GM21515 (cell line): ENCODE data around the gene RND2.
"Not testable (repeated sequence)": the region's sequence is repeated elsewhere in the genome, so short reads cannot be mapped to it uniquely, and the experiment has no call there.

Experiments used
- ATAC-seq: cut with Tn5 transposase; IDR thresholded peaks from one replicate; pipeline ENCODE4 v1.9.1; 2021; ENCODE audit not compliant: unreplicated experiment

Gene RND2

GRCh38 chr17:43024407-43025289, at the start of gene RND2:
TSS of gene RND2 (plus strand) at chr17:43025231. CDS start at chr17:43025348, 117 bp downstream.
- ATAC-seq = no peak

DNA sequence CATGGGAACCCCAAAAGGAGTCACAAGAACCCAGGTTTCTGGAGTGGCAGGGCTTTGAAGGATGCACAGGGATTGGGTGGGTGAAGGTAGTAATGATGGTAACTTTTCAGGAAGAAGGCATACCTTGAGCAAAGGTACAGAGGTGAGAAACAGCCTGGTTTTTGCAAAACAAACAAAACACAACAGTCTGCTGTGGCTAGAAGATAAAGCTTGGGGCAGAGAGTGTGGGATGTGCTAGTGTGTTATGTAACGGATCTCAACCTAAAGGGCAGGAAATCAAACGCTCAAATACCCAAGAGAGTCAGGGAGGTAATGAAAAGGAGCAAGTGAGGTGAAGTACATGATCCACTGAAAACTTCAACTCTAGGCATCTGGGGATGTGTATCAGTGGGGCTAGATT, 49.8 kb upstream of the RND2 start:
- ATAC-seq = no peak

DNA sequence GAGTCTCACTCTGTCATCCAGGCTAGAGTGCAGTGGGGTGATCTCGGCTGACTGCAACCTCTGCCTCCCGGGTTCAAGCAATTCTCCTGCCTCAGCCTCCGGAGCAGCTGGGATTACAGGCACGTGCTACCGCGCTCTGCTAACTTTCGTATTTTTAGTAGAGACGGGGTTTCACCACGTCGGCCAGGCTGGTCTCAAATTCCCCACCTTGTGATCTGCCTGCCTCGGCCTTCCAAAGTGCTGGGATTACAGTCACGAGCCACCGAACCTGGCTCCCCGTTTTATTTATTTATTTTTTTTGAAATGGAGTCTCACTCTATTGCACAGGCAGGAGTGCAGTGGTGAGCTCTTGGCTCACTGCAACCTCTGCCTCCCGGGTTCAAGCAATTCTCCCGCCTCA, 49.3 kb upstream of the RND2 start:
- ATAC-seq = not testable (repeated sequence)

DNA sequence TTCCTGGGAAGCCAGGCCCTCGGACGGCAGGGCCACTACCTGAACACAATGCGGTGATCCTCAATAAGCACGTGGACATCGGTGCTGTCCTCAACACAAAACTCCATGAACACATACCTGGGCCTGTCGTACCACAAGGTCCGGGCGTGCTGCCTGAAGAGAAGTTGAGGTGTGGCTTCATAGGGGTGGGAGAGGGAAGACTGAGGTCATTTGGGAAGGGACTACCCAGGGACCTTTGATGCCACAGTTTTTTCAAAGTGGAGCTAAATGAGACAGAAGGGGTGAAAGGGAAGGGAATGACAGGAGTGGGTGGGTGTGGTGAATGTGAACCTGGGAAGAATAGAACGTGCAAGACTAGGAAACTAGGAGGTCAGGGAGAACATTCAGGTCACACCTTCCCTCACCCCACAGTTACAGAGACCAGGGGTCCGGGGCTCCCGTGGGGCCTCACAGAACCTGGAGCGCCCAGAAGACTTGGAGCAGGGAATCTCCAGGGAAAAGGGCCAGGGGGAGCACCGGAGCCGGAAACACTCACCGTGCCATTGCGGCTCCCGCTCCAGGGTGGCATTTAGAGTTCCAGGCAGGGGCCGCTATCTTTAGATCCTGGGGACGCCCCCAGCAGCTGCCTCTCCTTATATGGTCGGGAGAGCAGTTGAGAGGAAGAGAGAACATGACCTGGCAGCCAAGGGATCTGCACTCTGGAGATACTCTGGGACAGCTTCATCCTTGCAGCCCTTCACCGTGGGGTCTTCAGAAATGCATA, 45.3 kb upstream of the RND2 start, which contains the start of gene PTGES3L:
Gene PTGES3L (minus strand): TSS at position 570 of the 763 bp plus-strand sequence. CDS start 27 bp downstream, at position 543.
- ATAC-seq = no peak

DNA sequence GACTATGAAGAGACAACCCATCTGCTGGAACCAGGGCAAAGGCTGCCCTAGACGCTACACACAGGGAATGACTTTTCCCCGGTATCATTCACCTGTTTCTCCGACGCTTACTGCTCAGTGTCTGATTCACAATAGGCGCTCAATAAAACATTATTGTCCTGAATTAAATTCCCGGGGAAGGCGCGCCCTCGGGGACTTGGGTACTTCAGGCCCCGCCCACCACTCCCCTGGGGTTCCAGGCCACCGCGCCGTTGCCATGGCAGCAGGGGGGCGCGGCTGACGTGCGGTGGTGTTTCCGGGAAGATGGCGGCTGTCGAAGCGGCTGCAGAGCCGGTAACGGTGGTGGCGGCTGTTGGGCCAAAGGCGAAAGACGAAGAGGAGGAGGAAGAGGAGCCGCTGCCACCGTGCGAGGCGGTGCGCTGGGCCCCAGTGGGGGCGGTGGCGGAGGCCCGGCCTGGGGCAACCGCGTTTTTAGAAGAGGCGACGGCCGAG, 44.7 kb upstream of the RND2 start, which contains the start of gene RUNDC1:
Gene RUNDC1 (plus strand): TSS at position 292 of the 492 bp plus-strand sequence. CDS start 12 bp downstream, at position 304.
- peak; percentile 56 for ATAC-seq

DNA sequence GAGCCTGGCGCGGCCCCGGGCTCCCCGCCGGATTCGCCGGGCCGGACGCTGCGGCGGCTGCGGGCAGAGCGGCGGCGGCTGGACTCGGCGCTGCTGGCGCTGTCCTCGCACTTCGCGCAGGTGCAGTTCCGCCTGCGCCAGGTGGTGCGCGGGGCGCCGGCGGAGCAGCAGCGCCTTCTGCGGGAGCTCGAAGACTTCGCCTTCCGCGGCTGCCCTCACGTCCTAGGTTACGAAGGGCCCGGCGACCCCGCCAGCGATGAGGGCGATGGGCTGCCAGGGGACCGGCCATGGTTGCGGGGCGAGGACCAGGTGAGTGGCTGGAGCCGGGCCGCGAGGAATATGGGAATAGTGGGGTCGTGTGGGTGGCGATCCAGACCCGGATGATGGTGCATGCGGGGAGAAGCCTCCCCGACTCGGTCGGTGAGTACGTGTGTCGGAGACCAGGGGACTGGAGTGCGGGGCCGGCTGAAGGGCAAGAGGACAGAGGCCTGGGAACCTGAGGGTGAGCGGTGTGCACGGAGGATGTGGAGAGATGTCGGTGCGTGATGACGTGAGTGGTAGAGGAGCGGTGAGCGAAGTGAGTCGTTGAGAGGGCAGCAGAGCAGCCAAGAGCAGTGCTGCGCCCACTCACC, 44.1 kb upstream of the RND2 start:
- ATAC-seq = peak; percentile 37

- no peak for ATAC-seq
These were observed 42.8 kb upstream of the RND2 start for GRCh38 chr17:42982266-42982665.

DNA sequence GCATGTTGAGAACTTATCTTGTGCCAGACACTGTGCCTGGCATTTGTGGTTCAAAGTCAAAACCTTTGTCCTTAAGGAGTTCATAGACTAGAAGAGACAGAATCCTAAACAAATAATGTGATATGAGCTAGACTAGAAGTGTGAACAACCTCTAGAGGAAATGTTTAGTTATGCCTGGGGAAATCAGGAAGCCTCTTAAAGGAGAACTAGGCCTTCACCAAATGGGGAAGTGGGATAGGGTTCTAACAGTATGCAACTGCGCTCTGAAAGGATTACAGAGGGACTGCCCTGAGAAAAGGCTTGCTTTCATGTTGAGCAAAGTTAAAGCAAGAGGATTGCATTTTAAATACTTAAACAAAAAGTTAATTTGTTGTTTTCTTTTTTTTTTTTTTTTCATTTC, 39.8 kb upstream of the RND2 start:
- ATAC-seq = no peak

DNA sequence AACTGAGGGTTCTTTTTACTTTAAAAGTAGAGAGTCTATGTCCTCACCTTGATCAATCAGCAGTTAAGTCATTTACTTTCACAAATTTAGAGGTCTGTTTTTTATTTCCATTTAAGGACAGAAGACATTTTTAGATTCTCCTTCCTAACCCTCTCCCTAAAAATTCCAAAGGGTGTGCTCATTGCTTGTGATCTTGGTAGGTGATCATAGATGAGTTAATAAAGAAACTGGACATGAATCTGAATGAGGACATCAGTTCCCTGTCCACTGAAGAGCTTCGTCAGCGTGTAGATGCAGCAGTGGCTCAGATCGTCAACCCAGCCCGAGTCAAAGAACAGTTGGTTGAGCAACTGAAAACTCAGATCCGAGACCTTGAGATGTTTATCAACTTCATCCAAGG, 35.9 kb upstream of the RND2 start:
- ATAC-seq = no peak

- ATAC-seq = no peak
These were observed 35.0 kb upstream of the RND2 start for GRCh38 chr17:42989726-42990652.

- no peak for ATAC-seq
These were observed 33.6 kb upstream of the RND2 start for GRCh38 chr17:42991471-42991870.

DNA sequence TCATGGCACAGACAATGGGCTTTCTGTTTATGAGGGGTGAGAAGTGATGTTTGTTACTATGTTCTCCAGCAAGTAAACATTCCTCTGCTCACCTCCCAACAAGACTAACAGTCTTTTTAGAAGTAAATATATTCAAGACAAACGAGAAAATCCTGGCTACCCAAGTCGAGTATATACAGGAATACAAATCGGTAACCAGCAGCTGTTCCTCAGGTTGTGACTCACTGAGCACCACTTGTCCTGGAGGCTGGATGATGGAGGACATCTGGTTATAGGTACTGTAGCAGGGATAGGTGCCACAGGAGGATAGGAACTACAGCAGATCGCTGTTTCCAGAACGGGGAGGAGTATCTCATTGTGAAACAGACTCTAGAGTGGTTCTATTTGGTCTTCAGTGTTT, 32.2 kb upstream of the RND2 start:
- ATAC-seq = no peak

- ATAC-seq = not testable (repeated sequence)
These were observed 31.1 kb upstream of the RND2 start for GRCh38 chr17:42993913-42994312.

GRCh38 chr17:42997390-42997983, 27.5 kb upstream of the RND2 start:
- no peak for ATAC-seq

GRCh38 chr17:42997984-42998938, 26.8 kb upstream of the RND2 start, which contains the start of gene RPL27:
TSS of gene RPL27 (plus strand) at chr17:42998419. CDS start at chr17:42998751, 332 bp downstream.
- ATAC-seq = peak; percentile 82

GRCh38 chr17:42999003-42999525, 26.0 kb upstream of the RND2 start:
- no peak for ATAC-seq

DNA sequence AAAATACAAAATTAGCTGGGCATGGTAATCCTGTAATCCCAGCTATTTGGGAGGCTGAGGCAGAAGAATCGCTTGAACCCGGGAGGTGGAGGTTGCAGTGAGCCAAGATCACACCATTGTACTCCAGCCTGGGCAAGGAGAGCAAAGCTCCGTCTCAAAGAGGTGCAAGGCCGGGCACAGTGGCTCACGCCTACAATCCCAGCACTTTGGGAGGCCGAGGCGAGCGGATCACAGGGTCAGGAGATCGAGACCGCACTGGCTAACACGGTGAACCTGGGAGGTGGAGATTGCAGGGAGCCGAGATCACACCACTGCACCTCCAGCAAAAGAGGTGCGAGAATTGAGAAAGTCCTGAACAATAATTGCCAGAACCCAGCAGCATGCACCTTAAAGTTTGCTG, 24.1 kb upstream of the RND2 start:
- ATAC-seq = not testable (repeated sequence)

DNA sequence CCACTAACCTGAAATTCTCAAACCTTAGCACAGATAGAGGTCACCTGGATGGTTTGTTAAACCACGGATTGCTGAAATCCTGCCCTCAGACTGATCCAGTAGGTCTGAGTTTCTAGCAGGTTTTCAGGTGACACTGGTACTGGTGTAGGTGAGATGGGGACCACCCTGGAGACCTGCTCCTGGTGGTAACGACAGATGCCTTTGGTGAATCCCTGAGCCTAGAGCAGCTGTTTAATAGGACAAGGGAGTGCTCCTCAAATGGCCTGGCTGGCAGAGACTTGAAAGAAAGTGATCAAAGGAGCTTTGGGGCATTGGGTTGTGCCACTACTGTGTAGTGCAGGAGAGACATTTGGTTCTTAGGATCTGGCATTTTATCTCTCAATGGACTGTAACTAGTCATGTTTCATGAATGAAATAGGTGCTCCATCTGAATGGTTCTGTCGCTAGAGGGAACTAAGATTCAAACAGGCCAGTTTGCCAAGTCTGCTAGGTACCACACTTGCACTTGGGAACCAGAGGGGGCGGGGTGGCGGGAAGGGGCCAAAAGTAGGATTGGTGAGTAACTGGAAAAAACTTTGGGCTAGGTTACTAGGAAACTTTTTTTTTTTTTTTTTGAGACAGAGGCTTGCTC, 21.4 kb upstream of the RND2 start:
- ATAC-seq = no peak
